ENCODE measurements around the gene FRMD3. TPM values are rescaled to one million over a fixed set of nuclear protein-coding genes. Genes with fewer than 3 reads are reported as not detected.

FRMD3 gene
- total and polyA plus RNA-seq, 11 donors: 28.9 to 195 (median 82.4) TPM

- Histone ChIP-seq H3K4me3 (no peak overlapping the region), H3K27ac (no peak overlapping the region), H3K27me3 (no peaks in the 10 kb centered on the region), H3K9me3 (peaks cover 0 to 9% (median 0%) of the 10 kb centered on the region in 12 donors), H3K36me3 (no peaks in the 10 kb centered on the region), H3K4me1 (peaks cover 0 to 6% (median 0%) of the 10 kb centered on the region in 12 donors)
- no peak for ATAC-seq
- TF ChIP-seq CTCF (IDR thresholded peaks at IDR 0.05) (no peak), POLR2A (IDR thresholded peaks at IDR 0.05) (no peak)
- no peak for DNase-seq
- intact Hi-C loops (cut with DNase I): no loop called here
- 93 to 96% (median 95%) methylated on average over 1 of the region's 1 CpG for WGBS, 4 donors
Measured at GRCh38 chr9:83557317-83557716, 19.1 kb upstream of the FRMD3 start.

GRCh38 chr9:83554278-83554677, 16.1 kb upstream of the FRMD3 start:
- Histone ChIP-seq H3K27ac (no peak overlapping the region), H3K4me1 (no peaks in the 10 kb centered on the region), H3K4me3 (no peak overlapping the region), H3K36me3 (no peaks in the 10 kb centered on the region), H3K27me3 (no peaks in the 10 kb centered on the region), H3K9me3 (peaks cover 0 to 9% (median 0%) of the 10 kb centered on the region in 12 donors)
- intact Hi-C loops (cut with DNase I): no loop called here
- TF ChIP-seq POLR2A (IDR thresholded peaks at IDR 0.05): no peak
- TF ChIP-seq CTCF (IDR thresholded peaks at IDR 0.05): no peak
- DNase-seq: peak in 2 of 5 donors; percentile 47 to 62
- peak in 1 of 4 donors; percentile 71 for ATAC-seq
- 63 to 80% (median 72%) methylated on average over 3 of the region's 3 CpGs for WGBS, 4 donors

- Histone ChIP-seq H3K27ac (peak overlapping the region in 1 of 12 donors; percentile 21), H3K4me1 (peaks cover 0 to 12% (median 3%) of the 10 kb centered on the region in 12 donors), H3K36me3 (no peaks in the 10 kb centered on the region), H3K4me3 (no peak overlapping the region), H3K27me3 (no peaks in the 10 kb centered on the region), H3K9me3 (peaks cover 0 to 10% (median 0%) of the 10 kb centered on the region in 12 donors)
- 44 to 60% (median 53%) methylated on average over 5 of the region's 5 CpGs for WGBS, 4 donors
- ATAC-seq (peak; percentile 73 to 92 (median 92)), DNase-seq (peak in 3 of 5 donors; percentile 35 to 50 (median 43))
- TF ChIP-seq POLR2A (IDR thresholded peaks at IDR 0.05) (no peak), CTCF (IDR thresholded peaks at IDR 0.05) (peak; percentile 64 to 86 (median 77))
- intact Hi-C loops (cut with DNase I): loop anchor here (1.0 to 5.0 kb wide), 8 partner anchors 209 to 347 kb away; no protein-coding TSS in a partner anchor
Measured at GRCh38 chr9:83544002-83544698, 5.9 kb upstream of the FRMD3 start.

GRCh38 chr9:83538890-83539238, 663 bp upstream of the FRMD3 start:
- Histone ChIP-seq H3K4me3 (peak overlapping the region; percentile 52 to 88 (median 76)), H3K4me1 (peaks cover 0 to 23% (median 10%) of the 10 kb centered on the region in 12 donors), H3K27me3 (peaks cover 0 to 11% (median 0%) of the 10 kb centered on the region in 9 donors), H3K9me3 (peaks cover 0 to 4% (median 0%) of the 10 kb centered on the region in 12 donors), H3K27ac (peak overlapping the region in 11 of 12 donors; percentile 67 to 91 (median 82)), H3K36me3 (no peaks in the 10 kb centered on the region)
- TF ChIP-seq CTCF (IDR thresholded peaks at IDR 0.05): no peak
- no peak for TF ChIP-seq POLR2A (IDR thresholded peaks at IDR 0.05)
- intact Hi-C loops (cut with DNase I): loop anchor here in 9 of 10 donors (1.0 to 10.0 kb wide), 15 partner anchors 44 to 322 kb away; no protein-coding TSS in a partner anchor
- DNase-seq: no peak
- ATAC-seq: no peak
- 34 to 38% (median 36%) methylated on average over 5 to 6 of the region's 6 CpGs for WGBS, 4 donors
